DMS 273 treated with DMSO at 0.1 percent for 48 hours (cell line): Measurements from ENCODE around the gene CELA3A.
"Not testable (repeated sequence)": the region's sequence is repeated elsewhere in the genome, so short reads cannot be mapped to it uniquely, and the experiment has no call there.

Source experiments
- DNase-seq: peaks from one replicate; lab custom pipeline; 2025; lab: John Stamatoyannopoulos, UW

Gene CELA3A

DNA sequence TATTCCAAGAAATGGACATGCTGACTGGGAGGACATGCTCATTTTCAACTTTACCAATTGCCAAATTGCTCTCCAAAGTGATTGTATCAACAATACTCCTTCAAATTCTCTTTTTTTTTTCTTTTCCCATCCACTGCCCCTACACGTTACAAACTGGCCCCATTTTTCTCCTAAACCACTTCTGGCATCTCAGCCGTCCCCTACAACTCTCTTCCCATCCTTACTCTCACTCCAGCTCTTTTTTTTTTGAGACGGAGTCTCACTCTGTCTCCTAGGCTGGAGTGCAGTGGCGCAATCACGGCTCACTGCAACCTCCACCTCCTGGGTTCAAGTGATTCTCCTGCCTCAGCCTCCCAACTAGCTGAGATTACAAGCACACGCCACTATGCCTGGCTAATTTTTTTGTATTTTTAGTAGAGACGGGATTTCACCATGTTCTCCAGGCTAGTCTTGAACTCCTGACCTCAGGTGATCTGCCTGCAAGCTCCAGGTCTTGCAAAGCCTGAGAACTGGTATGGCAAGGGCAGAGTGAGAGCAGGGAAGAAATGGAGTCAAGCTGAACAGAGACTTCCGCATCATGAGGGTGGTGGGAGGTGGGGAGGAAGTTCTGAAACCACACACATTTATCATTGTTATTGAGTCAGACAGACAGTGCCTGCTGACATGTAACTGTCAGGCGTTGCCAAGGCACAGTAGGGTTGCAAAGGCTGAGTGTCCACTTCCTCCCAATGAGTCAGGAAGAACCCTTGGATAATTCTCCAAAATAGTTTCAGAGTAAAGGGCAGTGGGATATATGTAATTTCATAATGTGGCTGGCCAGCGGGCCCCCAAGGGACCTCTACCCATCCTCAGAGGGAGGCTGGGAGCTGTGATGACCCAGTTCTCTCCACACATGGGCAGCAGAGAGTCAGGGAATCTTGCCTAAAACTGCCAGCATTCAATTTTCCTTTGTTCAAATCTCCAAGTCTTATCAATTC, 17.4 kb downstream of the CELA3A start:
- DNase-seq = no peak

- no peak for DNase-seq
Measured at GRCh38 chr1:22021061-22021460, 19.6 kb downstream of the CELA3A start.

DNA sequence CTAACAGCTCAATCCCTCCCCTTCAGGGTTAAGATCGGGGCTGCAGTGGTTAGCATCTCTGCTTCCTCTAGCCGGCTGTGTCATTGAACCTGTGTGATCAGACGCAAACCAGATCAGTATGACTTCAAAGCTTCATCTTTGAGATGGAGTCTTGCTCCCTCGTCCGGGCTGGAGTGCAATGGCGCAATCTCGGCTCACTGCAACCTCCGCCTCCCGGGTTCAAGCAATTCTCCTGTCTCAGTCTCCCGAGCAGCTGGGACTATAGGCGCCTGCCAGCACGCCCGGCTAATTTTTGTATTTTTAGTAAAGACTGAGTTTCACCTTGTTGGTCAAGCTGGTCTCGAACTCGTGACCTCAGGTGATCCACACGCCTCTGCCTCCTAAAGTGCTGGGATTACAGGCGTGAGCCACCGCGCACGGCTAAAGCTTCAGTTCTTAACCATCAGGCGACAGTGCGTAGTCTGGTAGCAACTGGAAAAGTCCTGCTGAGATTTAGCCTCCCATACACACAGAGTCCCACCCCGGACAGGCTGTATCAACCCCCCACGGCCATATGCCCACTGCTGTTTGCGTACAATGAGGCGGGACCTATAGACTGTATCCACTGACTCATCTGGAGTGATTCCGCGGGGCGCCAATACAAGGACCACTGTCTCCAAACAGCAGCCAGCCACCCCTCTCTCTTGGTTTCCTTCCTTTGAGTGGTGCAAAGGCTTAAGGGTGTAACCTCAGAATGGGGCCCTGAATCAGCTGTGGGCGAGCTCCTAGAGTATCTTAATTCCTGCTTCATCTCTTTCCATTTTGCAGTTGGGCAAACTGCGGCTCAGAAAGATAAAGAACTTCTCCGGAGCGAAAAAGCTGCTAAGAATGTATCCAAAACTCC, 23.3 kb downstream of the CELA3A start:
- peak; percentile 75 for DNase-seq

- DNase-seq = peak; percentile 80
Measured at GRCh38 chr1:22025368-22026155, 24.1 kb downstream of the CELA3A start.

DNA sequence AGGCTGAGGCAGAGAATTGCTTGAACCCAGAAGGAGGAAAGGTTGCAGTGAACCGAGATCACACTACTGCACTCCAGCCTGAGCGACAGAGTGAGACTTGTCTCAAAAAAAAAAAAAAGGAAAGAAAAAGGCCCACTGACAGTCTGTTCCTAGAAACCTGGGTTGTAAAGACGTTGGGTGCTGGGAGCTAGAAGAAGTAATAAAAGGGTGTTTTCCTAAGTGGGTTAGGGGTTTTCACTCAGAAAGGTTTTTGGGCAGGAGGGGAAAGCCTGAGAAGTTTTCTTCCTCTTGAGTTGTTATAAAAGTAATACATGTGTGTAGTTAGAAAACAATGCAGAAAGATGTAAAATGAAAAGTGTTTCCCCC, 25.4 kb downstream of the CELA3A start:
- no peak for DNase-seq

GRCh38 chr1:22030057-22030456, 28.6 kb downstream of the CELA3A start:
- DNase-seq = no peak

DNA sequence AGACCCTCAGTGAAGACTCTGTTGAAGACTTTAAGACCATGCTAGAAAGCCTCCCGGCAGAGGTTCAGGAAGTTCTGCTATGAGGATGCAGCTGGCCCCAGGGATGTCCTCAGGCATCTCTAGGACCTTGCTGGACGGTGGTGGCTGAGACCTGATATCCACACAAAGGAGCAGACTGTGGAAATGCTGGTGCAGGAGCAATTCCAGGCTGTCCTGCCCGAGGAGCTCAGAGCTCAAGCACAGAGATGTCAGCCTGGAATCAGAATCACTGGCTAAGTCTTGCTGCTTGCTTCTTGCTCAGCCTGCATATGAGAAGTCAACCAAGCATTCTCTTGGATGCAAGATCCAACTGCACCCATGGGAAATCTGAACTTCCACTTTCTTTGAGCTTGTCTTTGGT, 29.0 kb downstream of the CELA3A start:
- DNase-seq = no peak

GRCh38 chr1:22031214-22031962, 29.9 kb downstream of the CELA3A start:
- no peak for DNase-seq

DNA sequence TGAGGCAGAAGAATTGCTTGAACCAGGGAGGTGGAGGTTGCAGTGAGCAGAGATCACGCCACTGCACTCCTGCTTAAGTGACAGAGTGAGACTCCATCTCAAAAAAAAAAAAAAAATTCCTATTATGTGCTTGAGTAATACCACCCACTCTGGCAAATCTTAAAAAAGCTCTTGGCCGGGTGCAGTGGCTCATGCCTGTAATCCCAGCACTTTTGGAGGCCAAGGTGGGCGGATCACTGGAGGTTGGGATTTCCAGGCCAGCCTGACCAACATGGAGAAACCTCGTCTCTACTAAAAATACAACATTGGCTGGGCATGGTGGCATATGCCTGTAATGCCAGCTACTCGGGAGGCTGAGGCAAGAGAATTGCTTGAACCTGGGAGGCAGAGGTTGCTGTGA, 33.4 kb downstream of the CELA3A start:
- not testable (repeated sequence) for DNase-seq

DNA sequence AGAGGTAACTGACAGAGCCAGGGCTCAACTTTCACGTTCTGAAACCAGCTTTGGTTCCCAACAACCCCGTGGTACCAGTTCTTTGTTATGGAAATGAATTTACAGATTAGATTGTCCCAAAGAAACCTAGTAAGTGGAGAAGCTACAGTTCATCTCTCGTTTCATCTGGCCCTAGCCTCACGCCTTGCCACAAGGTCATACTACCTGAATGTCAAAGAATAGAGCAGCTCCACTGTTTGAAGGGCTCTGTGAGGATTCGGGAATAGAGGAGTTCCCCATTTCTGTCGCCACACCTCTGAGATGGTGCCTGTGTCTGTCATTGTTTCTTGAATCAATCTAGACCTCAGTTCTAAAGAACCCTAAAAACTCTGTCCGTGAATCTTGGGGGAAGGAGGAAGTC, 36.1 kb downstream of the CELA3A start:
- no peak for DNase-seq

DNA sequence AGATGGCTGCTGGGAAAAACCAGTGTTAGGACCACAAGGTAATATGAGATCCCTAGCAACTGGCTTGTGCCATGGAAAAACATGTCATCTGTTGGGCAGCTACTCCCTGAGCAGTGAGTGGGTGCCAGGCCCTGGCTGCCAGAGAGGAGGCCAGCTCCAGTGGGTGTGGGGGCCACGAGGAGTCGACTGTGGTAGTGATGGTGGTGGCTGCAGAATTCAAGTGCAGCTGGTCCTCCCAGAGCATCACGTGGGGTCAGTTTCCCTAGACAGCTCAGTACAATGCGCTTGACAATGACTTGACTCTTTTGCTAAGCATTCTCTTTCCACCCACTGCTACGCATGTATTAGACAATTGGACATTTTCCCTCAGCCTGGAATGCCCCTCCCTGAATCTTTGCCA, 36.6 kb downstream of the CELA3A start:
- no peak for DNase-seq

- DNase-seq = peak; percentile 41
Measured at GRCh38 chr1:22039594-22040285, 38.3 kb downstream of the CELA3A start.

- no peak for DNase-seq
Measured at GRCh38 chr1:22040286-22040623, 38.8 kb downstream of the CELA3A start.

GRCh38 chr1:22041505-22041904, 40.0 kb downstream of the CELA3A start:
- no peak for DNase-seq

DNA sequence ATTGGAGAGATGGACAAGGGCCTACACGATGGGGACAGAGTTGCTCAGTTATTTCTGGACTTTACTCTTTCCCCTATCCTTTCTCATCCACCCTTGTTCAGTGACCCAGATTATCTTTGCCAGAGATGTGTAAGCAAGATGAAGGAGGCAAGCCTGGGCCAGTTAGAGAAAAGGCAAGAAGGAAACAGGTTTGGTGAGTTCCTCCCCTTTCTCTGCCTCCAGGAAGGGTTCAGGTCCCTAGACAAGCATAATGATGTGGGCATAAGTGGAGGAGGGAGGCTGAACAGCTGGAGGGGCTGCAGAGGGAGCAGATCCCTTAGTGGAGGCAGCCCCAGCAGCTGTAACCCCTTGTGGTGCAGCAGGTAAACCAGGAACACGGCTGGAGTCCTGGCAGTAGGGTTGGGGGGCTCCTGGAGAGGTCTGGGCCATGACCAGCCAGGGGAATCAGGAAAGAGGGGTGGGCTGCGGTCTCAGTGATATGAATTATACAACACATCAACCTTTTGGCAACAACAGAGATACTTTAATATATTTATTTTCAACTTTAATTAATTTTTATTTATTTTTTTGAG, 41.8 kb downstream of the CELA3A start:
- no peak for DNase-seq

DNA sequence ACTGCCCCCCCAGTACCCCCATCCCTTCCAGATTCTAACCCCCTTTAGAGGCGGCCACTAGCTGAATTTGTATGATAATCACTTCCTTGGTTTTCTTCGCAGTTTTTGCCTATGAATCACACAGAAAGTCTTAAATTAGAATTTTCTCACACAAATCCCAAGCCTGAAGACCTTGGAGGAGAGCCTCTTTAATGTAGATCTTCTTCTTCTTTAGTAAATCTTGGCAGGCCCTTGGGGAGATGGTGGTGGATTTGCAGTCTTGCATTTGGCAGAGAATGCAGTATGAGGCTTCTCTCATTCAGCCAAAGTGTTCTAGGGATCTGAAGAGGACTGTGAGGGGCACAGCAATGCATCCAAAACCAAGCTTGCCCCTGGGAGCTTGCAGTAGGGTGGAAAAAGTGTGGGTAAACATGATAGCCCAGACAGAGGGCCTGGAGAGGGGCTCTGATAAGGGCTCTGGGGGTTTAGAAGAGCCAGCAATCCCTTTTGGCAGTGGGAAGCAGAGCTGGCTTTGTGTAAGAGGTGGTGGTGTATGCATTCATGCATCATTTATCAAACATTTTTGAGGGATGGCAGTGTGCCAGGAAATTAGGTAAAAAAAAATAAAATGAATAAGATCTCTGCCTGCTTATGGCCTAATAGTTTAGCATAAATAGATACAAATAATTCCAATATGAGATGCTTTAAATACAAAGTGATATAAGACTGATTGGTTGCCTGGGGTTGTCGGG, 43.4 kb downstream of the CELA3A start:
- no peak for DNase-seq

- DNase-seq = no peak
Measured at GRCh38 chr1:22045604-22046228, 44.3 kb downstream of the CELA3A start.

- DNase-seq = no peak
Measured at GRCh38 chr1:22048351-22049192, 47.1 kb downstream of the CELA3A start.
